CD14-positive monocyte (primary cell): ENCODE results near the gene CXCL3. TPM values are rescaled to one million over a fixed set of nuclear protein-coding genes. Genes with fewer than 3 reads are reported as not detected.

Source experiments
- DNase-seq, 3 donors: peaks; one replicate each; pipeline ENCODE4 v3.0.0-alpha.2; 2011 to 2022
- H2AFZ ChIP-seq: 2 replicates; pipeline ENCODE4 v1.6.0; 2012; ENCODE audit warnings: mild to moderate bottlenecking, low read depth, low read length, inconsistent platforms; ENCODE audit not compliant: insufficient read depth, poor library complexity, severe bottlenecking
- H3K27ac ChIP-seq, 2 donors: 1 replicate in 1 of 2; 2 replicates in 1 of 2; pipeline ENCODE4 v1.5.1; 2012 to 2013; ENCODE audit warnings: low read length in 2 of 2, control low read depth in 1 of 2, inconsistent platforms in 1 of 2, low read depth in 1 of 2, mild to moderate bottlenecking in 1 of 2
- H3K27me3 ChIP-seq, 2 donors: one replicate each; pipeline versions ENCODE4 v1.6.0 to v1.6.1; 2011 to 2013; ENCODE audit warnings: low read length in 2 of 2; ENCODE audit not compliant: control insufficient read depth in 2 of 2, insufficient read depth in 2 of 2
- H3K36me3 ChIP-seq, 2 donors: replicated peaks in 1 of 2; 1 replicate in 1 of 2; 2 replicates in 1 of 2; pipeline versions ENCODE4 v1.5.1 to v1.6.1; 2012 to 2013; ENCODE audit warnings: low read length in 2 of 2, control low read depth in 1 of 2, inconsistent platforms in 1 of 2, mild to moderate bottlenecking in 1 of 2; ENCODE audit not compliant: insufficient read depth in 2 of 2, control insufficient read depth in 1 of 2
- H3K4me1 ChIP-seq, 2 donors: 1 replicate in 1 of 2; 2 replicates in 1 of 2; pipeline versions ENCODE4 v1.5.1 to v1.6.1; 2012 to 2013; ENCODE audit warnings: low read length in 2 of 2, control low read depth in 1 of 2, inconsistent platforms in 1 of 2, mild to moderate bottlenecking in 1 of 2, moderate library complexity in 1 of 2; ENCODE audit not compliant: insufficient read depth in 2 of 2, control insufficient read depth in 1 of 2
- H3K4me2 ChIP-seq: replicated peaks from 2 replicates; pipeline ENCODE3; 2012; ENCODE audit warnings: low read length, moderate library complexity, mild to moderate bottlenecking; ENCODE audit not compliant: poor library complexity, severe bottlenecking; ENCODE audit errors: extremely low read depth
- H3K4me3 ChIP-seq, 3 experiments: fragments of 200-600 bp in 1 of 3; sonication (generic) in 1 of 3; replicated peaks in 1 of 3; 1 replicate in 2 of 3; 2 replicates in 1 of 3; pipeline ENCODE4 v1.5.1; 2011 to 2013; ENCODE audit warnings: low read length in 3 of 3, mild to moderate bottlenecking in 3 of 3, control low read depth in 2 of 3, low read depth in 2 of 3, inconsistent platforms in 1 of 3, moderate library complexity in 1 of 3
- H3K79me2 ChIP-seq: 2 replicates; pipeline ENCODE4 v1.6.0; 2012; ENCODE audit warnings: mild to moderate bottlenecking, control low read depth, inconsistent platforms, low read length, moderate library complexity; ENCODE audit not compliant: insufficient read depth
- H3K9ac ChIP-seq: 2 replicates; pipeline ENCODE4 v1.6.0; 2017; ENCODE audit warnings: low read length, mild to moderate bottlenecking; ENCODE audit not compliant: insufficient read depth, poor library complexity, severe bottlenecking
- H3K9me3 ChIP-seq, 2 donors: replicated peaks in 1 of 2; 1 replicate in 1 of 2; 2 replicates in 1 of 2; pipeline versions ENCODE4 v1.5.1 to v1.6.1; 2012 to 2013; ENCODE audit warnings: low read length in 2 of 2, control low read depth in 1 of 2; ENCODE audit not compliant: control insufficient read depth in 1 of 2, insufficient read depth in 1 of 2
- H4K20me1 ChIP-seq: 2 replicates; pipeline ENCODE4 v1.6.0; 2012; ENCODE audit warnings: mild to moderate bottlenecking, low read length, control low read depth, moderate library complexity; ENCODE audit not compliant: insufficient read depth
- H3K27ac Mint-ChIP-seq, 7 donors: one replicate each; pipeline ENCODE4 v1.8.0; 2020; ENCODE audit warnings: mild to moderate bottlenecking in 7 of 7, mixed read lengths in 7 of 7, moderate library complexity in 6 of 7, inconsistent platforms in 2 of 7
- H3K27me3 Mint-ChIP-seq, 3 donors: one replicate each; pipeline ENCODE4 v1.8.0; 2021 to 2022; ENCODE audit warnings: low read depth in 3 of 3, mild to moderate bottlenecking in 3 of 3, mixed read lengths in 3 of 3, moderate library complexity in 3 of 3, inconsistent platforms in 1 of 3
- H3K36me3 Mint-ChIP-seq, 2 donors: one replicate each; pipeline ENCODE4 v1.8.0; 2020; ENCODE audit warnings: mixed read lengths in 2 of 2, inconsistent platforms in 1 of 2, mild to moderate bottlenecking in 1 of 2
- H3K4me1 Mint-ChIP-seq: one replicate; pipeline ENCODE4 v1.8.0; 2020; ENCODE audit warnings: mild to moderate bottlenecking, mixed read lengths
- H3K4me3 Mint-ChIP-seq, 2 donors: one replicate each; pipeline ENCODE4 v1.8.0; 2020; ENCODE audit warnings: mild to moderate bottlenecking in 2 of 2, mixed read lengths in 2 of 2, moderate library complexity in 1 of 2
- H3K9me3 Mint-ChIP-seq, 7 donors: one replicate each; pipeline ENCODE4 v1.8.0; 2020 to 2022; ENCODE audit warnings: mixed read lengths in 7 of 7, mild to moderate bottlenecking in 6 of 7, moderate library complexity in 6 of 7, inconsistent platforms in 2 of 7
- CTCF ChIP-seq: fragments of 200-600 bp; IDR thresholded peaks from one replicate; pipeline ENCODE4 v1.8.0; 2022; ENCODE audit warnings: antibody characterized with exemption, mild to moderate bottlenecking
- whole genome bisulfite sequencing: methylation state at CpG from one replicate; pipeline ENCODE4 v1.1.5; 2013; ENCODE audit warnings: missing lambda C conversion rate; ENCODE audit not compliant: insufficient coverage; 5-methylcytosine and 5-hydroxymethylcytosine counted together
- intact Hi-C, 2 donors: fragments of 100-400 bp; cut with micrococcal nuclease; formaldehyde crosslinking; loops; one replicate each; pipeline versions ENCODE4 v1.15.0 to v1.15.1; 2023
- polyA plus RNA-seq, 3 donors: library from polyadenylated mRNA; depleted of rRNA in 1 of 3; unstranded in 2 of 3; stranded (reverse) in 1 of 3; fragments of 300-500 nt in 2 of 3; fragments of >200 nt in 1 of 3; fragmentation: Illumina TruSeq in 2 of 3; gene quantifications; 1 replicate in 2 of 3; 2 replicates in 1 of 3; pipeline ENCODE4 v1.2.3, GENCODE V29; 2012 to 2021

The CXCL3 gene
- polyA plus RNA-seq, 3 donors, result 2.5 to 4.4 (median 3.7) TPM

GRCh38 chr4:74072739-74073138 lies 34.2 kb upstream of the CXCL3 start:
- H3K4me1 Mint-ChIP-seq, result peaks cover 4% of the 10 kb centered on the region
- no peak overlapping the region for H3K4me3 Mint-ChIP-seq
- H3K9me3 ChIP-seq, result peaks cover 4 to 11% of the 10 kb centered on the region in 2 donors
- no peaks in the 10 kb centered on the region for H3K27me3 Mint-ChIP-seq
- no peak overlapping the region for H3K9ac ChIP-seq
- peaks cover 0 to 12% (median 2%) of the 10 kb centered on the region in 7 donors for H3K9me3 Mint-ChIP-seq
- no peak overlapping the region for H3K27ac Mint-ChIP-seq
- no peak overlapping the region for H3K4me3 ChIP-seq
- H3K36me3 ChIP-seq, result no peaks in the 10 kb centered on the region
- WGBS, result no CpG with 5 or more reads among the region's 1 CpG
- H2AFZ ChIP-seq, result no peak overlapping the region
- no peak for TF ChIP-seq CTCF
- H3K27me3 ChIP-seq, result no peaks in the 10 kb centered on the region
- no peaks in the 10 kb centered on the region for H3K79me2 ChIP-seq
- H3K27ac ChIP-seq, result no peak overlapping the region
- H3K36me3 Mint-ChIP-seq, result no peaks in the 10 kb centered on the region
- no peaks in the 10 kb centered on the region for H4K20me1 ChIP-seq
- H3K4me1 ChIP-seq, result no peaks in the 10 kb centered on the region
- no peak overlapping the region for H3K4me2 ChIP-seq
- intact Hi-C loops, result no loop called here
- no peak for DNase-seq

GRCh38 chr4:74067586-74067985 lies 29.1 kb upstream of the CXCL3 start:
- H3K4me1 ChIP-seq, result no peaks in the 10 kb centered on the region
- no peaks in the 10 kb centered on the region for H3K4me1 Mint-ChIP-seq
- no peaks in the 10 kb centered on the region for H3K79me2 ChIP-seq
- no peak for TF ChIP-seq CTCF
- no peak overlapping the region for H3K27ac ChIP-seq
- H3K9ac ChIP-seq, result no peak overlapping the region
- H3K27me3 Mint-ChIP-seq, result no peaks in the 10 kb centered on the region
- no peaks in the 10 kb centered on the region for H3K36me3 Mint-ChIP-seq
- no peak overlapping the region for H3K4me2 ChIP-seq
- no peaks in the 10 kb centered on the region for H4K20me1 ChIP-seq
- H3K9me3 Mint-ChIP-seq, result peaks cover 0 to 5% (median 0%) of the 10 kb centered on the region in 7 donors
- no peaks in the 10 kb centered on the region for H3K36me3 ChIP-seq
- H3K4me3 Mint-ChIP-seq, result no peak overlapping the region
- no peak overlapping the region for H3K4me3 ChIP-seq
- peaks cover 4% of the 10 kb centered on the region in 2 donors for H3K9me3 ChIP-seq
- H3K27ac Mint-ChIP-seq, result no peak overlapping the region
- H3K27me3 ChIP-seq, result no peaks in the 10 kb centered on the region
- intact Hi-C loops, result no loop called here
- no peak overlapping the region for H2AFZ ChIP-seq
- no peak for DNase-seq
